Astrocyte (in vitro differentiated cells and primary cell): ENCODE data around the gene ZC3H4. TPM values are rescaled to one million over a fixed set of nuclear protein-coding genes. Genes with fewer than 3 reads are reported as not detected.

Experiments
- DNase-seq: peaks from one replicate; pipeline ENCODE4 v3.0.0-alpha.2; 2010; ENCODE audit warnings: low read depth
- FAIRE-seq: peaks from 2 replicates; lab custom pipeline; 2011; peaks lifted over from hg19 to GRCh38; lab: Jason Lieb, UNC
- H2AFZ ChIP-seq: 2 replicates; pipeline ENCODE4 v1.6.0; 2012; ENCODE audit warnings: low read depth, low read length, inconsistent platforms
- H3K27ac ChIP-seq: 2 replicates; pipeline ENCODE4 v1.5.1; 2011; ENCODE audit warnings: low read depth, low read length, inconsistent platforms
- H3K27me3 ChIP-seq: 2 replicates; pipeline ENCODE4 v1.6.0; 2011; ENCODE audit warnings: low read length, inconsistent platforms; ENCODE audit not compliant: insufficient read depth
- H3K36me3 ChIP-seq: 2 replicates; pipeline ENCODE4 v1.5.1; 2011; ENCODE audit warnings: low read length, inconsistent platforms; ENCODE audit not compliant: insufficient read depth
- H3K4me1 ChIP-seq: 2 replicates; pipeline ENCODE4 v1.5.1; 2011; ENCODE audit warnings: low read length, inconsistent platforms; ENCODE audit not compliant: insufficient read depth
- H3K4me2 ChIP-seq: 2 replicates; pipeline ENCODE4 v1.6.0; 2012; ENCODE audit warnings: low read length, inconsistent platforms
- H3K4me3 ChIP-seq: 2 replicates; pipeline ENCODE4 v1.5.1; 2011; ENCODE audit warnings: low read depth, mild to moderate bottlenecking, low read length, inconsistent platforms; ENCODE audit not compliant: insufficient read depth
- H3K79me2 ChIP-seq: 2 replicates; pipeline ENCODE4 v1.6.0; 2012; ENCODE audit warnings: mild to moderate bottlenecking, low read length, inconsistent platforms; ENCODE audit not compliant: insufficient read depth
- H3K9ac ChIP-seq: 2 replicates; pipeline ENCODE4 v1.6.0; 2012; ENCODE audit warnings: mild to moderate bottlenecking, low read length, inconsistent platforms
- H3K9me3 ChIP-seq: 2 replicates; pipeline ENCODE4 v1.5.1; 2012; ENCODE audit warnings: low read depth, mild to moderate bottlenecking, low read length, inconsistent platforms; ENCODE audit not compliant: insufficient read depth
- H4K20me1 ChIP-seq: 2 replicates; pipeline ENCODE4 v1.6.0; 2012; ENCODE audit warnings: low read length, inconsistent platforms; ENCODE audit not compliant: insufficient read depth
- H3K27ac Mint-ChIP-seq: one replicate; pipeline ENCODE4 v1.8.0; 2021; ENCODE audit warnings: mild to moderate bottlenecking, mixed read lengths; ENCODE audit not compliant: unreplicated experiment
- H3K27me3 Mint-ChIP-seq: one replicate; pipeline ENCODE4 v1.8.0; 2021; ENCODE audit warnings: low read depth, mixed read lengths; ENCODE audit not compliant: unreplicated experiment
- H3K36me3 Mint-ChIP-seq: one replicate; pipeline ENCODE4 v1.8.0; 2021; ENCODE audit warnings: low read depth, mixed read lengths; ENCODE audit not compliant: unreplicated experiment
- H3K4me1 Mint-ChIP-seq: one replicate; pipeline ENCODE4 v1.8.0; 2021; ENCODE audit warnings: low read depth, mixed read lengths; ENCODE audit not compliant: unreplicated experiment
- H3K4me3 Mint-ChIP-seq: one replicate; pipeline ENCODE4 v1.8.0; 2021; ENCODE audit warnings: mild to moderate bottlenecking, moderate library complexity, mixed read lengths; ENCODE audit not compliant: unreplicated experiment
- H3K9me3 Mint-ChIP-seq: one replicate; pipeline ENCODE4 v1.8.0; 2021; ENCODE audit warnings: mild to moderate bottlenecking, mixed read lengths; ENCODE audit not compliant: unreplicated experiment
- EZH2 ChIP-seq: IDR thresholded peaks from 2 replicates; pipeline ENCODE4 v1.6.1; 2012; ENCODE audit warnings: mild to moderate bottlenecking, low read length, inconsistent platforms; ENCODE audit not compliant: insufficient read depth
- total RNA-seq: library from RNA; stranded (reverse); gene quantifications from 2 replicates; pipeline ENCODE4 v1.2.1, GENCODE V29; 2021
- TF ChIP-seq, protein P1 (sequence below): IDR thresholded peaks from 2 replicates; pipeline ENCODE4 v1.5.1; 2011; ENCODE audit warnings: low read depth, mild to moderate bottlenecking, inconsistent platforms, low read length, moderate library complexity; ENCODE audit not compliant: insufficient read depth

ZC3H4 gene
- total RNA-seq, 1 donor from 2014 or later, result 42.3 TPM

DNA sequence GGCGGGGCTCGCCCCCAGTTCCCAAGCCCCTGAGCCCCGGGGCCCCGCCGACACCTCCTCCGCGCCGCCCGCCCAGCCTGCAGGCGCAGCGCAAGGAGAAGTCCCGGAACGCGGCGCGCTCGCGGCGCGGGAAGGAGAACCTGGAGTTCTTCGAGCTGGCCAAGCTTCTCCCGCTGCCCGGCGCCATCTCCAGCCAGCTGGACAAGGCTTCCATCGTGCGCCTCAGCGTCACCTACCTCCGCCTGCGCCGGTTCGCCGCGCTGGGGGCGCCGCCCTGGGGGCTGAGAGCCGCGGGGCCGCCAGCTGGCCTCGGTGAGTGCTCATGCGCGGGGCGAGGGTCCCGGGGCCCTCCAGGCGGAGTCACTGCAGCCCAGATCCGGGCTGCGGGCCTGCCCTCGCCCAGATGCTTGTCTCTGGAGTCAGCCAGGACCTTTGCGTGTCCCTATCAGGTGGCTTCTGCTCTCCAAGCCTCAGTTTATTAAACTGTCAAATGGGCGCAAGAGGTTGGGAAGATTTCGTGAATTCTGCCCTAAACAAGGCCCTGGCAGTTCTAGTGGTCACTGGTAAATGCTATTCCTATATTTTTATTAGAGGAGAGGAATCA, 91.9 kb downstream of the ZC3H4 start:
- Mint-ChIP-seq H3K27ac (no peak overlapping the region), H3K36me3 (no peaks in the 10 kb centered on the region), H3K4me1 (peaks cover 1% of the 10 kb centered on the region), H3K27me3 (peaks cover 42% of the 10 kb centered on the region), H3K9me3 (no peaks in the 10 kb centered on the region), H3K4me3 (no peak overlapping the region)
- no peak overlapping the region for H3K4me3 ChIP-seq
- H3K4me1 ChIP-seq, result peaks cover 8% of the 10 kb centered on the region
- no peak overlapping the region for H3K27ac ChIP-seq
- no peaks in the 10 kb centered on the region for H3K36me3 ChIP-seq
- TF ChIP-seq, protein P1, sequence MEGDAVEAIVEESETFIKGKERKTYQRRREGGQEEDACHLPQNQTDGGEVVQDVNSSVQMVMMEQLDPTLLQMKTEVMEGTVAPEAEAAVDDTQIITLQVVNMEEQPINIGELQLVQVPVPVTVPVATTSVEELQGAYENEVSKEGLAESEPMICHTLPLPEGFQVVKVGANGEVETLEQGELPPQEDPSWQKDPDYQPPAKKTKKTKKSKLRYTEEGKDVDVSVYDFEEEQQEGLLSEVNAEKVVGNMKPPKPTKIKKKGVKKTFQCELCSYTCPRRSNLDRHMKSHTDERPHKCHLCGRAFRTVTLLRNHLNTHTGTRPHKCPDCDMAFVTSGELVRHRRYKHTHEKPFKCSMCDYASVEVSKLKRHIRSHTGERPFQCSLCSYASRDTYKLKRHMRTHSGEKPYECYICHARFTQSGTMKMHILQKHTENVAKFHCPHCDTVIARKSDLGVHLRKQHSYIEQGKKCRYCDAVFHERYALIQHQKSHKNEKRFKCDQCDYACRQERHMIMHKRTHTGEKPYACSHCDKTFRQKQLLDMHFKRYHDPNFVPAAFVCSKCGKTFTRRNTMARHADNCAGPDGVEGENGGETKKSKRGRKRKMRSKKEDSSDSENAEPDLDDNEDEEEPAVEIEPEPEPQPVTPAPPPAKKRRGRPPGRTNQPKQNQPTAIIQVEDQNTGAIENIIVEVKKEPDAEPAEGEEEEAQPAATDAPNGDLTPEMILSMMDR, result no peak
- TF ChIP-seq EZH2, result peak; percentile 91
- no peak for FAIRE-seq
- H3K9me3 ChIP-seq, result no peaks in the 10 kb centered on the region
- peaks cover 39% of the 10 kb centered on the region for H3K27me3 ChIP-seq
- H3K79me2 ChIP-seq, result no peaks in the 10 kb centered on the region
- peaks cover 5% of the 10 kb centered on the region for H4K20me1 ChIP-seq
- no peak overlapping the region for H2AFZ ChIP-seq
- no peak for DNase-seq
- peak overlapping the region; percentile 76 for H3K4me2 ChIP-seq
- no peak overlapping the region for H3K9ac ChIP-seq

DNA sequence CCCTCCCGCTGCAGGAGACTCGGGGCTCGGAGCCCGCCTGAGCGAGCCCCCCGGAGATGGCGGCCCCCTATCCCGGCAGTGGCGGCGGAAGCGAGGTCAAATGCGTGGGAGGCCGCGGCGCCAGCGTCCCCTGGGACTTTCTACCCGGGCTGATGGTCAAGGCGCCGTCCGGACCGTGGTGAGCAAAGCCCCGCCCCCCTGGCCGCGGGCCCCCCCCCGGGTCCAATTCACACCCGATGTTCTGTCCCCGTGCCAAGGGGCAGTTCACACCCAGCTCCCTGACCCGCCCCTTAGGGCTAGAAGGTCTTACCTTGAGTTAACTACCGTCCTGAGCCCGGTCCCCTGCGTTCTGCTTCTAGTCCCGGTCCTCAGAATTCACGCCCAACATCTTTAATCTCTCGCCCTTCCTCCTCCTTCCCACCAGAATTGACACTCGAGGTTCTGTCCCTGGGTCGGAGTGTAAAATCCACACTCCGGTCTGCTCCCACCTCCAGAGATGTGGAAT, 92.5 kb downstream of the ZC3H4 start:
- FAIRE-seq, result no peak
- no peak overlapping the region for H3K27ac Mint-ChIP-seq
- Histone ChIP-seq H3K4me1 (peaks cover 8% of the 10 kb centered on the region), H3K36me3 (no peaks in the 10 kb centered on the region), H3K79me2 (no peaks in the 10 kb centered on the region), H3K27ac (no peak overlapping the region), H3K4me2 (peak overlapping the region; percentile 76), H3K9me3 (no peaks in the 10 kb centered on the region), H3K9ac (no peak overlapping the region), H3K4me3 (no peak overlapping the region), H4K20me1 (peaks cover 5% of the 10 kb centered on the region), H2AFZ (no peak overlapping the region), H3K27me3 (peaks cover 39% of the 10 kb centered on the region)
- no peaks in the 10 kb centered on the region for H3K36me3 Mint-ChIP-seq
- H3K9me3 Mint-ChIP-seq, result no peaks in the 10 kb centered on the region
- no peak overlapping the region for H3K4me3 Mint-ChIP-seq
- no peak for TF ChIP-seq EZH2
- TF ChIP-seq, protein P1, result no peak
- H3K27me3 Mint-ChIP-seq, result peaks cover 38% of the 10 kb centered on the region
- DNase-seq, result no peak
- peaks cover 1% of the 10 kb centered on the region for H3K4me1 Mint-ChIP-seq
